ENCODE results near the gene PACS2. TPM values are rescaled to one million over a fixed set of nuclear protein-coding genes. Genes with fewer than 3 reads are reported as not detected.

The PACS2 gene
- total and polyA plus RNA-seq, 4 donors, result 5.1 to 21.9 (median 9.8) TPM

- WGBS, result 79% methylated on average over 26 of the region's 26 CpGs
- H3K36me3 ChIP-seq (ENCODE audit: control insufficient read depth in 4 of 4, insufficient read depth in 3 of 4, low read depth in 1 of 4, low read length in 3 of 4), result no peaks in the 10 kb centered on the region
These were observed 21.5 kb upstream of the PACS2 start for GRCh38 chr14:105292826-105293711.

More at GRCh38 chr14:105292826-105293711, 21.5 kb upstream of the PACS2 start:
- peaks cover 0 to 16% (median 10%) of the 10 kb centered on the region in 4 donors for H3K4me1 ChIP-seq (ENCODE audit: control insufficient read depth in 4 of 4, insufficient read depth in 4 of 4, low read length in 3 of 4)
- no peak overlapping the region for H3K27ac ChIP-seq (ENCODE audit: low read depth in 1 of 2, low read length in 2 of 2)
- H3K4me3 ChIP-seq (ENCODE audit: low read depth in 1 of 3, low read length in 3 of 3), result no peak overlapping the region
- DNase-seq (ENCODE audit: low spot score), result no peak
- TF ChIP-seq FOXA1 (IDR thresholded peaks at IDR 0.05) (no peak), CTCF (IDR thresholded peaks at IDR 0.05; ENCODE audit: low read depth, low read length, missing input control) (no peak), JUND (IDR thresholded peaks at IDR 0.05) (no peak), HNF4A (conservative IDR thresholded peaks at IDR 0.05) (no peak), GABPA (IDR thresholded peaks at IDR 0.05 in 1 of 2, conservative IDR thresholded peaks at IDR 0.05 in 1 of 2) (no peak), REST (IDR thresholded peaks at IDR 0.05) (no peak), ATF3 (IDR thresholded peaks at IDR 0.05) (no peak), YY1 (IDR thresholded peaks at IDR 0.05) (no peak), NR2F2 (IDR thresholded peaks at IDR 0.05) (no peak), SP1 (IDR thresholded peaks at IDR 0.05) (no peak), MAX (IDR thresholded peaks at IDR 0.05) (no peak), RXRA (IDR thresholded peaks at IDR 0.05) (no peak), HNF4G (IDR thresholded peaks at IDR 0.05) (no peak), RAD21 (IDR thresholded peaks at IDR 0.05) (no peak), ZBTB33 (IDR thresholded peaks at IDR 0.05) (no peak)
- H3K9ac ChIP-seq (ENCODE audit: low read depth in 1 of 2, low read length in 2 of 2), result no peak overlapping the region
- H3K9me3 ChIP-seq (ENCODE audit: control insufficient read depth in 4 of 4, low read length in 3 of 4), result no peaks in the 10 kb centered on the region
- no peaks in the 10 kb centered on the region for H3K27me3 ChIP-seq (ENCODE audit: control insufficient read depth in 4 of 4, insufficient read depth in 4 of 4, low read length in 3 of 4)
